ENCODE data around the gene VCY1B. TPM values are rescaled to one million over a fixed set of nuclear protein-coding genes. Genes with fewer than 3 reads are reported as not detected.
"Not testable (repeated sequence)": the region's sequence is repeated elsewhere in the genome, so short reads cannot be mapped to it uniquely, and the experiment has no call there.

Gene VCY1B
- not detected in 3 replicates for total RNA-seq

GRCh38 chrY:14055927-14056326, at the start of gene VCY1B:
Gene VCY1B (plus strand): TSS chrY:14056227. CDS start chrY:14056290, 63 bp downstream.
- H3K36me3 Mint-ChIP-seq, H3K4me3 Mint-ChIP-seq: not testable (repeated sequence)

GRCh38 chrY:14011916-14012315, 44.1 kb upstream of the VCY1B start:
- H3K4me3 Mint-ChIP-seq; H3K27ac Mint-ChIP-seq; H3K27me3 Mint-ChIP-seq (ENCODE audit: low read depth); H3K36me3 Mint-ChIP-seq; DNase-seq (ENCODE audit: low spot score in 2 of 2, unreplicated experiment in 2 of 2); H3K9me3 Mint-ChIP-seq; H3K4me1 Mint-ChIP-seq: not testable (repeated sequence)

More at GRCh38 chrY:14055927-14056326, at the start of gene VCY1B:
- not testable (repeated sequence) for H3K27me3 Mint-ChIP-seq (ENCODE audit: low read depth); DNase-seq (ENCODE audit: low spot score in 2 of 2, unreplicated experiment in 2 of 2); H3K4me1 Mint-ChIP-seq; H3K9me3 Mint-ChIP-seq; H3K27ac Mint-ChIP-seq

- H3K4me1 Mint-ChIP-seq; H3K27ac Mint-ChIP-seq; H3K36me3 Mint-ChIP-seq; DNase-seq (ENCODE audit: low spot score in 2 of 2, unreplicated experiment in 2 of 2); H3K27me3 Mint-ChIP-seq (ENCODE audit: low read depth); H3K9me3 Mint-ChIP-seq; H3K4me3 Mint-ChIP-seq: not testable (repeated sequence)
These were observed 25.6 kb upstream of the VCY1B start for GRCh38 chrY:14030395-14030794.

- no peak overlapping the region for H3K27ac Mint-ChIP-seq
- TF ChIP-seq CTCF (IDR thresholded peaks at IDR 0.05; ENCODE audit: unreplicated experiment), result no peak
- no peaks in the 10 kb centered on the region for H3K9me3 Mint-ChIP-seq
- H3K4me1 Mint-ChIP-seq, result no peaks in the 10 kb centered on the region
- no peaks in the 10 kb centered on the region for H3K27me3 Mint-ChIP-seq (ENCODE audit: low read depth)
- no peak overlapping the region for H3K4me3 Mint-ChIP-seq
- DNase-seq (ENCODE audit: low spot score in 2 of 2, unreplicated experiment in 2 of 2), result no peak
- no peaks in the 10 kb centered on the region for H3K36me3 Mint-ChIP-seq
These were observed 29.9 kb downstream of the VCY1B start for GRCh38 chrY:14085877-14086276.

Other genes starting within 250 kb of the VCY1B start
- gene VCY, start 69.8 kb upstream of the VCY1B start, total RNA-seq, result not detected in 3 replicates

Data from mesothelial cell of epicardium (in vitro differentiated cells).